Tibial nerve (tissue), 4 donors: ENCODE measurements around the gene CNP. TPM values are rescaled to one million over a fixed set of nuclear protein-coding genes. Genes with fewer than 3 reads are reported as not detected.

Experiments
- DNase-seq, 2 donors: peaks; one replicate each; pipeline ENCODE4 v3.0.0-alpha.2; 2019; ENCODE audit warnings: low spot score in 2 of 2
- H3K27ac ChIP-seq, 4 donors: fragments of 200-600 bp; sonication (generic) in 3 of 4; one replicate each; pipeline ENCODE4 v1.5.1; 2017 to 2019; ENCODE audit warnings: mild to moderate bottlenecking in 1 of 4
- H3K27me3 ChIP-seq, 2 donors: fragments of 200-600 bp; sonication (generic) in 1 of 2; one replicate each; pipeline versions ENCODE4 v1.5.1 to v1.6.0; 2017 to 2019
- H3K36me3 ChIP-seq, 3 donors: fragments of 200-600 bp; sonication (generic); one replicate each; pipeline ENCODE4 v1.5.1; 2018 to 2019
- H3K4me1 ChIP-seq, 4 donors: fragments of 200-600 bp; sonication (generic) in 3 of 4; one replicate each; pipeline ENCODE4 v1.5.1; 2017 to 2019
- H3K4me3 ChIP-seq, 4 donors: fragments of 200-600 bp; sonication (generic) in 3 of 4; one replicate each; pipeline ENCODE4 v1.5.1; 2017 to 2019; ENCODE audit warnings: mild to moderate bottlenecking in 1 of 4, moderate library complexity in 1 of 4
- H3K9me3 ChIP-seq, 4 donors: fragments of 200-600 bp; sonication (generic) in 3 of 4; one replicate each; pipeline ENCODE4 v1.5.1; 2017 to 2019
- EP300 ChIP-seq, 2 donors: sonication (generic); formaldehyde crosslinking; IDR thresholded peaks; one replicate each; pipeline ENCODE4 v1.6.1; 2017; ENCODE audit warnings: antibody characterized with exemption in 2 of 2, mild to moderate bottlenecking in 1 of 2
- POLR2A ChIP-seq, 2 donors: fragments of 450-650 bp; IDR thresholded peaks; one replicate each; pipeline ENCODE4 v1.6.1; 2017; ENCODE audit warnings: antibody characterized with exemption in 2 of 2, mild to moderate bottlenecking in 2 of 2, moderate library complexity in 2 of 2
- WGBS, 2 donors: methylation state at CpG; one replicate each; pipeline ENCODE4 v1.1.5; 2018; 5-methylcytosine and 5-hydroxymethylcytosine counted together
- total RNA-seq, 4 donors: library from RNA; depleted of rRNA; stranded (reverse); fragments of >200 nt; gene quantifications; one replicate each; pipeline ENCODE4 v1.1.0, GENCODE V29; 2016
- TF ChIP-seq, protein P1 (sequence below), 5 experiments: fragments of 200-600 bp in 3 of 5; fragments of 450-650 bp in 2 of 5; sonication (generic) in 3 of 5; IDR thresholded peaks; one replicate each; pipeline ENCODE4 v1.5.1; 2016 to 2019; ENCODE audit warnings: antibody characterized with exemption in 5 of 5, mild to moderate bottlenecking in 3 of 5, moderate library complexity in 2 of 5

The CNP gene
- total RNA-seq, 4 donors from 2014 or later: 174 to 345 (median 256) TPM

DNA sequence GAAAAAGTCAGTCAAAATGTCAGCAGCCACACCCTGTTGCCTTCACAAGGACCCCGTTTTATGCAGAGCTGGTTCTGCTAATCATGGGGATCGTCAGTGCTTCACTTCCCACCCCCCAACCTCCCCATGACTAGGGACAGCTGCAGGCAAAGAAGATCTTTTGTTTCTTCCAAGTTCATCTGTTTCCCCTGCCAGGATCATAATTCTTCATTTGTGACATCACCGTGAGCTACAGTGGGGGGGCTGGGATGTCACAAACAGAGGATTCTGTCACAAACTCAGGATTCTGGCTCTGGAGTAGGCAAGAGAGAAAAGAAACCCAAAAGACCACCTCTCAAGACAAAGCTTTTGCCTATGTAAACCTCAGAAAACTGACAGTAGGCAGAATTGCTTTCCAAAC lies 26.0 kb downstream of the CNP start:
- WGBS, 2 donors: 19 to 26% methylated on average over 3 of the region's 3 CpGs
- TF ChIP-seq, protein P1, sequence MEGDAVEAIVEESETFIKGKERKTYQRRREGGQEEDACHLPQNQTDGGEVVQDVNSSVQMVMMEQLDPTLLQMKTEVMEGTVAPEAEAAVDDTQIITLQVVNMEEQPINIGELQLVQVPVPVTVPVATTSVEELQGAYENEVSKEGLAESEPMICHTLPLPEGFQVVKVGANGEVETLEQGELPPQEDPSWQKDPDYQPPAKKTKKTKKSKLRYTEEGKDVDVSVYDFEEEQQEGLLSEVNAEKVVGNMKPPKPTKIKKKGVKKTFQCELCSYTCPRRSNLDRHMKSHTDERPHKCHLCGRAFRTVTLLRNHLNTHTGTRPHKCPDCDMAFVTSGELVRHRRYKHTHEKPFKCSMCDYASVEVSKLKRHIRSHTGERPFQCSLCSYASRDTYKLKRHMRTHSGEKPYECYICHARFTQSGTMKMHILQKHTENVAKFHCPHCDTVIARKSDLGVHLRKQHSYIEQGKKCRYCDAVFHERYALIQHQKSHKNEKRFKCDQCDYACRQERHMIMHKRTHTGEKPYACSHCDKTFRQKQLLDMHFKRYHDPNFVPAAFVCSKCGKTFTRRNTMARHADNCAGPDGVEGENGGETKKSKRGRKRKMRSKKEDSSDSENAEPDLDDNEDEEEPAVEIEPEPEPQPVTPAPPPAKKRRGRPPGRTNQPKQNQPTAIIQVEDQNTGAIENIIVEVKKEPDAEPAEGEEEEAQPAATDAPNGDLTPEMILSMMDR (IDR thresholded peaks at IDR 0.05): no peak
- TF ChIP-seq POLR2A (IDR thresholded peaks at IDR 0.05): peak in 1 of 2 donors; percentile 8
- TF ChIP-seq EP300 (IDR thresholded peaks at IDR 0.05): peak in 1 of 2 donors; percentile 8
- H3K36me3 ChIP-seq: peaks cover 3 to 100% (median 34%) of the 10 kb centered on the region in 3 donors
- peak overlapping the region; percentile 32 to 83 (median 62) for H3K27ac ChIP-seq
- no peaks in the 10 kb centered on the region for H3K27me3 ChIP-seq
- no peak overlapping the region for H3K4me3 ChIP-seq
- no peak for DNase-seq
- H3K4me1 ChIP-seq: peaks cover 0 to 14% (median 8%) of the 10 kb centered on the region in 4 donors
- no peaks in the 10 kb centered on the region for H3K9me3 ChIP-seq

DNA sequence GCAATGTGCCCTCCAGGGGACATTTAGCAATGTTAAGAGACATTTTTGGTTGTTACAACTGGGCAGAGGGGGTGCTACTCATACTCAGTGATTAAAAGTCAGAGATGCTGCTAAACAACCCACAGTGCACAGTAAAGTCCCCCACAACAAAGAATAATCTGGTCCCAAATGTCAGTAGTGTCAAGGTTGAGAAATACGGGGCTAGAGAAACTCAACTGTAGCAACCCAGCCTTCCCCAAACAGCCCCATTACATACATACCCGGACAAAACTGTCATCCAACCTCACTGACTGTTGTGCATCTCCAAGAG lies 30.2 kb downstream of the CNP start:
- peak overlapping the region in 2 of 4 donors; percentile 42 to 55 for H3K27ac ChIP-seq
- H3K9me3 ChIP-seq: no peaks in the 10 kb centered on the region
- peaks cover 3 to 91% (median 38%) of the 10 kb centered on the region in 3 donors for H3K36me3 ChIP-seq
- no peak overlapping the region for H3K4me3 ChIP-seq
- no peak for DNase-seq
- TF ChIP-seq, protein P1 (IDR thresholded peaks at IDR 0.05): no peak
- TF ChIP-seq EP300 (IDR thresholded peaks at IDR 0.05) (no peak), POLR2A (IDR thresholded peaks at IDR 0.05) (no peak)
- H3K4me1 ChIP-seq: peaks cover 0 to 28% (median 21%) of the 10 kb centered on the region in 4 donors
- H3K27me3 ChIP-seq: no peaks in the 10 kb centered on the region
- 74 to 93% methylated on average over 2 of the region's 2 CpGs for WGBS, 2 donors

DNA sequence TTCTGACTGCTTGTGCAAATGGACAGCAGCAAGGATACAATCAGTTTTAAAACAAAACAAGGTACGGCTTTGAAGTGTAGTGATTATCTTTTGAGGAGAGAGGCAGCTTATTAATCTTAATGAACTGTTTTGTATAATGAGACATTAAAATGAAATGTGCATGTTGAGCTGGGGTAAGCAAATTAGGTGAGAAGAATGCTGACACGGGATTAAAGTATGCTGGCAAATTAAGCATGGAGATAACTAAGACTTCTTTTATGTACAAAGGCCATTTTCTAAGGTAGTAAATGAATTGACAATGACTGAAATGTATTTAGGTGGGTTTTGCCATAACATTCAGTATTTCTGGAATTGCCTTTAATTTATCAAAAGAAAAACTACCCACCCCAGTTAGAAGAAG lies 31.9 kb downstream of the CNP start:
- 43 to 47% methylated on average over 2 of the region's 2 CpGs for WGBS, 2 donors
- no peak for DNase-seq
- Histone ChIP-seq H3K9me3 (no peaks in the 10 kb centered on the region), H3K27ac (peak overlapping the region in 1 of 4 donors; percentile 14), H3K36me3 (peaks cover 3 to 79% (median 31%) of the 10 kb centered on the region in 3 donors), H3K4me1 (peaks cover 0 to 35% (median 27%) of the 10 kb centered on the region in 4 donors), H3K4me3 (no peak overlapping the region), H3K27me3 (no peaks in the 10 kb centered on the region)
- TF ChIP-seq, protein P1 (IDR thresholded peaks at IDR 0.05): no peak
- TF ChIP-seq POLR2A (IDR thresholded peaks at IDR 0.05) (no peak), EP300 (IDR thresholded peaks at IDR 0.05) (no peak)

DNA sequence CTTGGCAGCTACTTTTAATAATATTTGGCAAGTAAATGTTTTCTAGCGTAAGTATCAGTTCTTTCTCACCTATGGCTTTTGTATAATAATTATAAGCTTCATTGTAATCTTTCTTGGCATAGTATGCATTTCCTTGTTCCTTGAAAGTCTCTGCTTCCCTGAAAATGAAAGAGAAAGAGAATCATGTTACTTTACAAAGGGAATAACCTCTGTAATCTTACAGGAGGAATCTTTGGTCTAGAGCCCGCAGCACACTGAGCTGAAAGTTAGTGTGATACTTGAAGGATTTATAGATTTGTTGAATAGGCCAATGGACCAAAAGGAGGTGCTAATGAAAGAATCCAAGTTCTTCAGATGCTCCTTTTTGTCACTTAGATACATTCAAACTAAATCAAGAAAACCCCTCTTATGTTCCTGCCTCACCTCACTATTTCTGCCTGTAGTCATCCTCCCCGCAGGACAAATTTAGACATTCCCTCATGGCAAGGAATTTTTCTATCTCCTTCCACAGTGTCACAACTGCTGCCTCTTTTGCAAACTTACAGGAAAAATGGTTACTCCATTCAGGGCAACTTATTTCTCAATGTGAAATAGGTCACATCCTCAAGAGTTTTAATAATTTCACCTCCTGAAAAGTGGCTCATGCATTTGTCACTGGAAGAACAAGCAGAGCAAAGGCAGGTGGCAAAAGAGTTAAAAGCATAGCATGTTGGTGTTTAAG lies 34.0 kb downstream of the CNP start:
- Histone ChIP-seq H3K9me3 (no peaks in the 10 kb centered on the region), H3K27me3 (no peaks in the 10 kb centered on the region), H3K4me3 (no peak overlapping the region), H3K27ac (peak overlapping the region in 3 of 4 donors; percentile 41 to 83 (median 77)), H3K36me3 (peaks cover 2 to 58% (median 15%) of the 10 kb centered on the region in 3 donors), H3K4me1 (peaks cover 0 to 53% (median 43%) of the 10 kb centered on the region in 4 donors)
- no peak for DNase-seq
- WGBS, 2 donors: 81 to 83% methylated on average over 3 of the region's 3 CpGs
- no peak for TF ChIP-seq EP300 (IDR thresholded peaks at IDR 0.05)
- no peak for TF ChIP-seq POLR2A (IDR thresholded peaks at IDR 0.05)
- TF ChIP-seq, protein P1 (IDR thresholded peaks at IDR 0.05): no peak

DNA sequence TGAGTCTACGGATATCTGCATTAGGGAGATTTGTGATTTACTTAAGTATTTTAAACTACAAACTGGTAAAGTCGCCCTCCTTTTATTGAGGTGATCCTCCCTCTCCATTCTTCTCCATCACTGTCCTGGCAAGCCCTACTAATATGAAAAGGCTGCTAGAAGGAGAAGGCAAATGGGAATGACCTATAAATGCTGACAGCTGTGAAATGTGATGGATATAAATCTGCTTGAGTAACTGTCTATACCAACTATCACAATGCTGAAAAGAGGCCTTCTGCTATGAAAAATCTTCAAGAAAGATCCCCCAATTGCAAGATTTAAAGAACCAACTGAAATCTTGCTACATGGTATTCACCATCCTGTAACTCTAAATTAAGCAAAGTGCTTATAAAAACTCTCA lies 35.1 kb downstream of the CNP start:
- TF ChIP-seq, protein P1 (IDR thresholded peaks at IDR 0.05): no peak
- no peak for TF ChIP-seq POLR2A (IDR thresholded peaks at IDR 0.05)
- TF ChIP-seq EP300 (IDR thresholded peaks at IDR 0.05): no peak
- Histone ChIP-seq H3K36me3 (peaks cover 0 to 46% (median 15%) of the 10 kb centered on the region in 3 donors), H3K4me3 (no peak overlapping the region), H3K9me3 (no peaks in the 10 kb centered on the region), H3K27me3 (no peaks in the 10 kb centered on the region), H3K27ac (peak overlapping the region; percentile 21 to 83 (median 59)), H3K4me1 (peaks cover 0 to 65% (median 46%) of the 10 kb centered on the region in 4 donors)
- WGBS, 2 donors: 71 to 83% methylated on average over 2 of the region's 2 CpGs
- no peak for DNase-seq
